GM21526 (cell line): ENCODE data around the gene SNX3.

Experiments
- ATAC-seq: cut with Tn5 transposase; IDR thresholded peaks from one replicate; pipeline ENCODE4 v1.9.1; 2021; ENCODE audit warnings: moderate library complexity; ENCODE audit not compliant: unreplicated experiment, low FRiP score

Gene SNX3

DNA sequence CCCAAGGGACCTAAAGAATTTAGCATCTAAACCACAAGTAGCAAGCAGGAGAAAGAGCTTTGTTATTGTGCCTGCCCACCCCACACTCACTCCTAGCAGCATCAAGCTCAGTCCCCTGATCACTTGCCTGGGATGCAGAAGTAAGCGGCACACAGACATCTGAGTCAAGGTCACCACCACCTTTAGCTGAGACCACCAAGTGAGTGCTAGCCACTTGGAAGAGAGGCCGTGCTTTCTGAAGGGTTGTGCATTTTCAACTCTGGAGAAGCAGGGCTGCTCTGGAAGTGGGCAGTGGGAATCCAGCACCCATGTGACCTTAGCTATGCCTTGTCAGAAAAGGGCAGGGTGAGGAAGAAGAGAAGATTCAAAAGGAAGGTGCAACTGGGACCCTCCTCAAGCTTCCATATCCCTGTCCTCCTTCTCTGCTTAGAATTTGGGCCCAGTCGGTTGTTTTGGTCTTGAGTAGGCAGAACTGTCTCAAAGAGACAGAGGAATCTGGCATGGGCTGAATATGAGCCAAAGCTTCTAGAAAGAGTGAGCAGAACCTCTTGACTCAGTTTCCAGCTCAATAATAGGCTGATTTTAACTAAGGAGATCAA, 88.8 kb downstream of the SNX3 start:
- ATAC-seq, result no peak

DNA sequence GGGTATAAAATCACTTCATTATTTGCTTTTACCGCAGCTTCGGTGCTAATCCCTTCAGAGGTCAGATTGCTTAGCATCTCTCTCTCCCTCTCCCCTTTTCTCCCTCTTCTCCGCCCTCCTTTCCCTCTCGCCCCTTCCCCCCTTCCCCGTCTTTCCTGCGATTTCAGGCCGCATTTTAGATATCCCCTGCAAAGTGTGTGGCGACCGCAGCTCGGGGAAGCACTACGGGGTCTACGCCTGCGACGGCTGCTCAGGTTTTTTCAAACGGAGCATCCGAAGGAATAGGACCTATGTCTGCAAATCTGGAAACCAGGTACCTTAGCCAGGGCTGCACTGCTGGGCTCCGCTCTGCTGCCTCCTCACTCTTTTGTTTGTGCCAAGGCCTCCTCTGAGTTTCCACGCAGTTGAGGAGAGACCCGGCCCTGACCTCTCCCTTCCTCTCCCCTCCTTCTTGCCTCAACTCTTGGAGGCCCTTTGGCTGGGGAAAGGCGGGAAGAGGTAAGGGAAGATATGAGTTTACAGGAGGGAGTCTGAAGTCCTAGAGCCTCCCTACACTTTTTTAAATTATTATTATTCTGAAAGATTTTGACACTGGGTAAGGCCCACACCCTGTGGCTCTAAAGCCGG, 89.4 kb downstream of the SNX3 start:
- ATAC-seq, result no peak

DNA sequence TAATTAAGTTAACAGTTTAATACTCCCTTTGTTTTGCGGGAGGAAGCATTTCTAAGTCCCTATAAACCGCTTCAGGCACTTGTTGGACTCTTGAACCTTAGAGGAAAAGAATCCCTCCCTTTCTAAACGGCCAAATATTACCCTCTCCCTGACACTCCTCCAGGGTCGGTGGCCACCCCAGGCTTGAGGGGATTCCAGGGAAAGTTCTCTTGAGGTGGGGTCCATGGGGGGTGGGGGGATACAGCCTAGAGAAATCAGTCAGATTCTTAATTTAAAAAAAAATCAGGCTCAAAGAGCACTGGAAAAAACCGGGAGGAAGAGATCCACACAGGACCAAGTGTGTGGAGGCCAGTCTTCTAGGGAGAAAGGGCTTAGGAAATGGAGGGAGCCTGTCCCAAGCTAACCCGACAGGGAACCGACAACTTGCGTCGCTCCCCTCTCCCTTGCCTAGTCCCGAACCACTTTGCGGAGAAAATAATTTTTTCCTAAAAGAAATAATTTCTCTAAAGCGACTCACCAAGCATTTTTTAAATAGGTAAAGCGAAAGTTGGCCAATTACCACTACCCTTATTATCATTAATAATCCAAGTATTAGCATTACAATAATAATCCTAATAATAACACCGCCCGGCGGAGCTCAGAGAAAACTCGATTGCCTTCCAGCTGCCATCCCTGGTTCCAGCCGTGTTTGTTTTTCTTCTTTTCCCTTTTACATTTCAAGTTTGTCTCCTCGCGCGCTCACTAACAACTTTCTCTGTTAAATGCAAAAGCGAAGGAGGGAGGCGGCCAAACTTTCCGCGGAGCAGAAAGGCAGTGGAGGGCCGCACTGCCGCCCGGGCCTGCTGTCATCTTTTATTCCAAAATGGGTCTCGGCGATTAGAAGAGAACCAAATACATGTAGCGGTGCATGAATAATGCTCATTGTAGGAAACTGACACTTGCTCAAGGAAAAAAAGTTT, 90.2 kb downstream of the SNX3 start:
- no peak for ATAC-seq

DNA sequence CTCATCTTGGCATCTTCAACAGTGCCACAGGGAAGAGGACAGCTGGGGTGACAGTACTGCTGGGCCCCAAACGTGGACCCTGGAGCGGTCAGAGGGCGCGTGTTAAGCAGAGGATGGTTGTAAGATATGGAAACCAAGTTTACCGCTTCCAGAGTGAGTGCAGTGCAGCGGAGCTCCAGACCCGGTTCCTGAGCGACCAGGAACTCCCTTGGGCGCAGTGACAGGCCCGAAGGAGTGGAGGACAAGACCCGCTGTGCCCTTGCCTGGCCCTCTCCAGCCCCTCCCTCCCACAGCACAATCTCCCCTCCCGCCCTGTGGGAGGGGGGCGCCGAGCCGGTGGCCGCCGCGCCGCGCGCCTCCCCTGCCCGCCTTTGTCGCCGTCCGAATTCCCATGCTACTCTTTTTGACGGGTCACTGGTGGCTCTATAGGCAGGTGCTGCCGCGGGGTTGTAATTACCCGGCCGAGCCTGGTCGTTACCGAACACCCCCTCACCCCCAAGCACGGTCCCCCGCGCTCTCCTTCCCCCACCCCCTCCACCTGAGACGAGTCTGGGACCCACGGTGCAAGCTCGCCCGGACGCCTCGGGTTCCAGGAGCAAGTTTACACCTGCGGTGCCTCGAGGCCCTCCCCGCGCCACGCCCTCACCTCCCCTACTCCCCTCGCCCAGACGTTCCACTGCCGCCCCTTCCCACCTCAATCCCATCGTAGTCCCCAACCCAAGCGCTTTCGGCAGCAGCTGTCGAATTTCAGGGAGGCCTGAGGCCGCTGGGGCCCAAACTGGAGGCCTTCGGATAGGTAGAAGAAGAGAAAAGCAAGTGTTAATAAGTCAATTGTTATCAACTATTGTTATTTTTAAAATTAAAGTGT, 91.1 kb downstream of the SNX3 start:
- no peak for ATAC-seq

DNA sequence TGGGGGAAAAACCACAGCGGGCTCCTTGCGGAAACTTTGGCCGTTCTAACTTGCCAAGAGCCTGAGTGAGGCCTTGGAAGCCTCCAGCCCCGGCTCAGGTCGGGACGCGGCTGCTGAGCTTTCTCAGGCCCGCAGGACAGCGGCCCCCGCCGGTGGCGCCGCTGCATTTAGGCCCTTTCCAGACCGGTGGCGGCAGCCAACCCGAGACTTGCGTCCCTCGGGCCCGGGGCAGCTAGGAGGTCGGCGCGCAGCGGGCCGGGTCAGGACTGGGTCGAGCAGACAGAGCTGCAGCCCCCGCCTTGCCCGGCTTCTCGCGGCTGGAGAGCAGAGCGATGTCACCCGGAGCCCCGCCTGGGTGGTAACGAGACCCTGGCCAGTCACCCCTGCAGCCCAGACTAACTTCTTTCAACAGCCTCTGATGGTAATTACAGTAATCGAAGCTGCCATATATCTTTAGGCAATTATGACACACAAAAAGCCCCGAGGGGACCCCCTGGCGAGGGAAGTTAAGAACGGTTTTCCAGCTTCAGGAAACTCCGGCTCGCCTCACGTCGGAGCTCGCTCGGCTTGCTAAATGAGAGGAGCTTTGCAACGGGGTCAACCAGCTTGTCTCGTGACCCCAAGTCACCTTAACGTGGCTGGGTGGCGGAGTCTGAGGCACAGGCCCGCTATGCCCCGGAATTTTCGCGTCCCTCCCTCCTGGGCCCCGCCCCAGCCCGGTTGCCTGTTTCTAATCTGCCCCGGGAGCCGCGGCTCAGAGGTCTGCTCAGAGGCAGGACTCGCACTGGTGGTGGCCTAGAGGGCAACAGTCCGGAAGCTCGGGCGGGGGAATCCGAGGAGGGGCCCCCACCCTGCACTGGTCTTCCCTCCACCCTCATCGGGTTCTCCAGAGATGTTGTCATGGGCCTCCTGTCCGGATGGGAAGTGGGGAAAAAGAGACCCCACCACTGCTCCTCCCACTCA, 92.1 kb downstream of the SNX3 start:
- no peak for ATAC-seq

DNA sequence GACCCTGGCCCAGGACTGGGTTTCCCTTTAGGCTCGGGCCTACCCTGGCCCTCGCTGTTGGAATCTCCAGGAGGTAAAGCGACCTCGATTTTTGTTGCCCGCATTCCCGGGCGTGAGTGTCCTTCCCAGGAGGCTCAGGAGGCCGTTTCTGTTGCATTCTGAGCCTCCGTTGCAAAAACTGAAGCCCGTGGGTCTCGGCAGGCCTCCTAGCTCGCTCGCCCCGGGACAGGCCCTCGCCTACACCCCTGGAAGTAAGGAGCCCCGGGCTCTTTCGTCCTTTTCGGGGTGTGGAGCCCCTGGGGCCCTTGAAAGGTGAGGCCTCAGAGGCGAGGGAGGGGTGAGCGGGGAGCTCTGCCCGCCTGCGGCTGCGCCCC, 92.8 kb downstream of the SNX3 start:
- no peak for ATAC-seq

DNA sequence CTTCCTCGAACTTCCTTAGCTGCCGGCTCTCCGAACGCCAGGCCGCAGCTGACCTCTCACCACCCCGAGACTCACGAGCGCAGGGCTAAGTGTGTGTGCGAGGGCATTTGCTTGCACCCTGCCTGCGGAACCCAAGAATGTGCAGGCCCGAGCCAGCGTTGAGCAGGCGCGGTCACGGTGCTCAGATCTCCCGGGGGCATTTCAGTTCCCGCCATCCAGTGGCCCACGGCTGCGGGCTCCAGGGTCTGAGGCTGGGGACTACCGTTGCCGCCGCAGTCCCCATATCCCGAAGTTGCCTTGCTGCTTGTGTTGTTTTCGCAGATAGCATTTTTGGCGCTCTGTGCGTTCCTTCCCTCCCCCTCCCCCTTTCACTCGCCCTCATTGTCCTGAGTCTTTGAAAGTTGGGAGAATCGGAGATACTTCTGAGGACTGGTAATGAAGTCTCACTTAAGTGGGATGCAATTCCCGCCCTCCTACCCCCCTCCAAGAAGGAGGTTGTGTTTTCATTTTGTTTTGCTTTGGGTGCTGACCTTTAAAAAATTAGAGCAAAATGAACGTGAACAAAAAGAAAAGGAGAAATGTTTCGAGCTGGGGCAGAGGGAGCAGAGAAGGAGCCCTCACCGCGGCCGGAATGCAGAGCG, 93.3 kb downstream of the SNX3 start:
- no peak for ATAC-seq

DNA sequence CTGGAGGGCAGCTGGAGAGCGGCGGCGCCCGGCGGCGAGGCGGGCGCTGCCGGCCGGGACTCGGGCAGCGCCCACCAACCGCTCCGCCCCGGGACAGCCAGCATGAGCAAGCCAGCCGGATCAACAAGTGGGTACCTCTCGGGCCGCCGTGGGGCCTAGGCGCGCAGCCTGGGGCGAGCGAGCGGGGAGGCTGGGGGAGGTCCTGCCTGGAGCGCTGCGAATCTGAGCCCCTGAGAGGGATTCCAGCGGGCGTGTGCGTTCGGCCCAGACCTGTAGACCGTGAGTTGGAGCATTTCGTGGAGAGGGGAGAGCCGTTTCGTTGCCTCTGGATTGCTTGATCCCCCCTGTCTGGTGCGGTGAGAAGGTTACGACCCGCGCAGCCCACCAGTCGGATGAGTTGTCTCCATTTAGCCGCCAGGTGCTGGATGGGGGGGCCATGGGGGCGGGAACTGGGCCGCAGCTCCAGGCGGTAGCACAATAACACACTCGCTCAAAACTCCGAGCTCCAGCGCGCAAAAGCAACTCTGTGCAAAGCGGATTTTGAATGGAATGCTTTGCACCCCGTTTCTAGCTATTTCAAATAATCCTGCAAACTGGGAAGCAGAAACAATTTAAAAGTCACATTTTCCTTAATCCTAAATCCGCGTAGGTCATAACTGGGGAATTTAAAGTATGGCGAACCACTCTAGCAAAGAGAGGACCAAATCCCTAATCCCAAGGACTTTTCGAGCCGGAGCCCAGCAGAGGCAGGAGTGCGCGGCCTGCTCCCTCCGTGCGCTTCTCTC, 94.0 kb downstream of the SNX3 start:
- no peak for ATAC-seq

DNA sequence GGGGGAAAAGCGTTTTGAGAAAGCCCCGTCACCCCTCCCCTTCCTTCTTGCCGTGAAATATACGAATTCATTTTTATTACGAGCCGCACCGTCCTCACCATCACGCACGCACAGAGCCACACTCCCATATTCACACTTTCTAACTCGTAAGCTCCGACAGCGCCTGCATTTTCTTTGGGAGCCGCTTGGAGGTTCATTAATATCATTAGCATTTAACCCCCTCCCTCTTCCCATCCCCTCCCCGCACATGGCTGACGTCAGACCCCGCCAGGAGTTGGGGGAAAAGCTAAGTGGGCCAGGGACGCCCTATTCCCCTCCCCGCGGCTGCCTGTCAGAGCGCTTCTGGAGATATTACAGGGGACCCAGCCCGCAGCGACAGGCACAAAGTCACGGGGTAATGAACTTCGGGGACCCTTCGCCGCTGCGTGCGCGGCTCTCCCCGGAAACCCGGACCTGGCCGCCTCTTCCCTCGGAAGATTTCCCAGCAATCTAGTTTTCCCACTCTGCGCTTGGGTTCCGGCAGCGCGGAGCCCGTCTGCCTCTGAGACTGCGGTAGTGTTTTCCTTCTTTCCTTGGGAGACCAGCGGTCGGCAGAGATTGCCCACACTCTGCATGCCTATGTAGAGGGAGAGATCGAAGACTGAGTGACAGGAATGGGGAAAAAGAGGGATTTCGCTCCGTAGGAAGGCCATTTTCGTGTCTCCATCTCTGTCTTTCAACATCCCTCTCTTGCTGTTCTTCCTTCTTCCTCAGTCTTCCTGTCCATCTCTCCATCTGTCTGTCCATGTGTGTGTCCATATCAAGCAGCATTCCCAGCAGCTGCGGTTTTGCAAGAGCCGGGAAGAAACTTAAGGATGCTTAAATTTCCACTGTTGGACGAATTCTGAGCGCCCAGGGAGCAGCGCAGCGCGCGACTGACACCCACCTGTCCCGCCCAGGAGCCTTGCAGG, 94.9 kb downstream of the SNX3 start, which contains the start of gene NR2E1:
NR2E1 (plus strand) TSS at position 309 of the 950 bp plus-strand sequence. CDS start 744 bp downstream, outside the sequence.
- no peak for ATAC-seq

DNA sequence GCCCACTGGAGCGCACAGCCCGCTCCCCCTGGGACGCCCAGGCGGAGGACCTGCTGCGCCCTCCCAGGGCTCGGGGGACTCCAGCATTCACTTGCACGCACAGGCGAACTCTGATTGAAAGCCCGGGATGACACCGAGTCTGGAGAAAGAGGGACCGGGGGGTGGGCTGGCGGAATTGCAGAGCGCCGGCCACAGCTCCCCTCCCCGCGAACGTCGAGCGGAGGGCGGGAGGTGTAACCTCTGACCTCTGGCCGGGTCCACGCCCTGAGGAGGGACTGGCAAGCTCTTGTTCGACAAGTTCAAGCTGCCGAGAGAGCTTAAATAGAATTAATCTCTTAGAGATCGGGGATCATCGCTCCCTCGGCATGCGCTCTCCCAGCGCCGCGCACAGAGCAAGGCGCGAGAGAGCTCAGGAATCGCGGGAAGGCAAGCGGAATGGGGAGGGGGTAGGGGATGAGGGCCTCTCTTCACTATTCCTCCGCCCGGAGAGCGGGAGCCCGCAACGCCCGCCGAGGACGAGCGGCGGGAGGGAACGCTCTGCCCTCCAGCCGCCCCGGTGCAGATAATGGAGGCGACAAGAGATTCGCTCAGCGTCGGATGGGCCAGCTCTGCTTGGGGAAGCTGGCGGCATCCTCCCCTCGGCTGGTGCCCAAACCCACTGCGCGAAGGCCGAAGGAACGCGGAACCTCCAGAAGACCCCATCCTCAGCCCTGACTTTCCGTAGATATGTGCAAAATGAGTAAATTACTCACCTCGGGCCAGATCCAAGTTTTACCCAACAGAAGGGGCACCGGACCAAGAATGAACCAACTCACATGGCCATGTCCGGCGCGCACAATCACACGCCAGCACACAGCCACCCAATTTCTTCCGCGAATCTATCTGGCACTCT, 95.8 kb downstream of the SNX3 start:
- ATAC-seq, result no peak

DNA sequence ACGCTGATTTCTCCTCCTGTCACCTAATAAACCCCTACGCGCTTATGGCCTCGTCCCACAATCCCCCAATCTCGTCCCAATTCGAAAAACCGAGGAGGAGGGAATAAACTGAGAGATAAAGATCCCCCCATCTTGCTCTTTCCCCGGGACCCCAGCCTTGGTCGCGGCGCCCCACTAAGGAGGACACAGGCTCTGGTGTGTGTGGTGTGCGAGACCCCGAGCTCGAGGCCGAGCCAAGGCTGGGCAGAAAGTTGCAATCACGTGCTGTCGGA, 96.4 kb downstream of the SNX3 start:
- no peak for ATAC-seq

DNA sequence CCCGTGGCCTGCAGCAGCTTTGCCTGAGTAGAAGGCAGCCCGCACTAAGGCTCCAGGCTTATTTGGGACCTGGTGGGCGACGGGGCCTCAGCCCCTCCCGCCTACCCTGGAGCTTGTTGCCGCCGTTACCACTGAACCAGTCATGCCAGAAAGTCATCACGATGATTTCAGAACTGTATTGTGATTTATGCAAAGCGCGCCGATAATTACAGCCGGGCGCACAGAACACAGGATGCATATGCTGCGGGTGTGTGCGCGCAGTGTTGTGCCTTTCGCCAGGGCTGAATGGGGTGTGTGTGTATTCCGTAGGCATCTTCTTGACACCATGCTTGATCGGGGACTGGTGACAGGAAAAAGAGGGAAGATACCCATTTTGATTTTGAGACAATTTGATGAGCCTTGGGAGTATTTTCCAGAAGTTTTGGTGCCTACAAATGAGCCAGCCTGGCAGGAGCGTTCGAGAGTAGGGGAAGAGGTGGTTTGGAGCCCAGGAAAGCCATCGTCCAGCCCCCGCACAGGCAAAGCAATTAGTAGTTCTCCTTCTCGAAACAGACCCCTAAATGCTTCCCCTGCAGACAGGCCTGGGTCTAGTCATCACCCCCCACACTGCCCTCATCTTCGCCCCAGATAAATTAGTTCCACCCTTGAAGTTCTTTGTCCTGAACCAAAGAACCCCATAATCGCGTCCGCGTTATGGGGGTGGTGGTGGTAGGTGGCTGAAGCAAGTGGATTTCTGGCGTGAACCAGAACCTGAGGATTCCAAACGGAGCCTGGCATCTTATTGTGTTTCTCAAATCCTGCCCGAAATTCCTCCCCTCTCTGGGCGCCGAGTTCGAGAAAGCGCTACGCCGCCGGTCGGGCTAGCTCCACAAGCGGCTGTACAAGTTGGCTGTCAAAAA, 96.9 kb downstream of the SNX3 start:
- no peak for ATAC-seq

DNA sequence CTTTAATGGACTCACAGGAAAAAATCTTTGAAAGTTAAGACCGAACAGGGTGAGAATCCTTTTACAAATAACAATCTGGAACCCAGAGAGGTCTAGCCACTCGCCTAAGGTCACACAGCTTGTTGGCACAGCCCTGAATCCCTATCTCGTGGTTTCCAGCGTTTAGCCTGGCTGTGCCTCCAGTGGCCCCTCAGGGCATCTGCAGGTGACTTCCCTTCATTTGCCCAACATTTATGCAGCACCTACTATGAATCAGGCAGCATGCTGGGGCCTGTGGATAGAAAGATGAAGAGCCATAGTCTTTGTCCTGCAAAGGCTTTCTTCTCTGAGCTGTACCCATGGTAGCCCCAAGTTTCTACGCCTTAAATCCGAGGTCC, 97.6 kb downstream of the SNX3 start:
- no peak for ATAC-seq

DNA sequence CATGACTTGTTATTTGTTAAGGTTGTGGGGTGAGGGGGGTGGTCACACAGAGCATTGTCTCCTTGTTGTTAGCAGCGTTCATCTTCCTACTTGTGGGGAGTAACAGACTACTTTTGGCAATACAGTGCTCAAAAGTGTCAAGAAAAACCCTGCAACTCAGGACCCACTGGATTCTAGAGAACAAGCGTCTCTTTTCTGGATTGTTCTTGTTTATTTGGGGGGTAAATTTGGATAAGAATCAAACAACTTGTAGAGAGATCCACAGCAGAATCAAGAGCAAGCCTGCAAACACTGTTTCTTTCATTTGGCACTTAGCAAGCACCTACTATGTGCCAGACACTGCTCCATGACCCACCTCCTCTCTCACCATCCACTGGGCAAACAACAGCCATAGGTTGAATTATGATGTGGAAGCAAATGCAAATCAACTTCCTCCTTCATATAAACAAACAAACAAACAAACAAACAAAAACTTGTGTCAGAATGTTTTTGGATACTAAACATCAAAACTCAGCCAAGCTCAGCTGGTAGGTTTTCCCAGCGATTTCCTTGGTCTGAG, 99.0 kb downstream of the SNX3 start:
- ATAC-seq, result no peak
